CD4-positive, alpha-beta T cell treated with Interleukin-21 for 1 hour (primary cell): ENCODE data around the gene MAGEF1.

Experiments used
- DNase-seq: peaks from one replicate; pipeline ENCODE4 v3.0.0-alpha.2; 2020

MAGEF1 gene

GRCh38 chr3:184719709-184720108 is 7.8 kb upstream of the MAGEF1 start:
- DNase-seq = no peak

DNA sequence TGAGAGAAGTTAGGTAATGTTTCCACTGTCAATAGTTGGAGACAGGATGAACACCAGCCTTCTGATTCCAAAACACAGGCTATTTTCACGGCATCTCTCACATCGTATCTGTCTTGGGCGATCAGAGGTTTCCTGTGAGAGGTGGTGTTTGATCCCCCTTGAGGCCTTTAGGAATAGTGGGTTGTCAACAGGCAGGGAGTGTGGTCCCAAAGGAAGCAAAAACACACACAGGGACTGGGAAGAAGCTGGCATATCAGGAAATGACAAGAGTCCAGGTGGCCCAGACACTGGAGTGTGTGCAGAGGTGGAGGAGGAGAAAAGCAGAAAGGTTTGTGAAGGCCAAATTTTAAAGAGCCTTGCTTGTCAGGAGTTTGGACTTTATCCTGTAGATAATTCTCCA is 6.6 kb upstream of the MAGEF1 start:
- no peak for DNase-seq

DNA sequence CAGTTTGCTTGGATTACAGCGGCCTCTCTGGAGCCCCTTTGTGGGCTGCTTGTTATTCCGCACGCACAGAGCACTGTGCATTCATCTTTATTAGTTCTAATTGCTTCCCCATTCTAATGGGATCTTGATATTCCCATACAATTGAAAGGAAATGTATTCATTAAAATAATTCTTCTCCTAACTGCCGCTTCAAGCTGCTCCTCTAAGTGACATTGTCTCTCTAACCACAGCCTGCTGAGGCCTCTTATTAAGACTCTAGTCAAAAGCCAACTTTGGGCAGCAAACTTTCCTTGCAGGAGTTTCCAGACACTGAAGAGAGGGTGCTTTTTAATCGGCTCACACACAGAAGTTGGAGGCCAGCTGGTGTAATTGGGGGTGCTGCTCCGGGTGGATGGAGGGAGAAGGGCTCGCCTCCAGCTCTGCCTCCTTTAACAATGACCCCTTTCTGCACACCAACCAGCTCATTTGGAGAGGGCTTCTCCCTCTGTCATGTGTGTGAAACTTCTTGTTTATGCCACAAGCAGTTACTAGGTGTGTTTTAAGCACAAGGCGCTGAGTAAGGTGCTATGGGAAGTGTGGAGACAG is 5.6 kb upstream of the MAGEF1 start:
- no peak for DNase-seq

- DNase-seq = no peak
These were observed 4.9 kb upstream of the MAGEF1 start for GRCh38 chr3:184716622-184717398.

- no peak for DNase-seq
These were observed 4.2 kb upstream of the MAGEF1 start for GRCh38 chr3:184715943-184716621.

GRCh38 chr3:184713521-184713920 is 1.7 kb upstream of the MAGEF1 start:
- DNase-seq = no peak

- DNase-seq = no peak
These were observed 1.1 kb upstream of the MAGEF1 start for GRCh38 chr3:184713040-184713355.

- no peak for DNase-seq
These were observed 580 bp upstream of the MAGEF1 start for GRCh38 chr3:184712248-184713039.

DNA sequence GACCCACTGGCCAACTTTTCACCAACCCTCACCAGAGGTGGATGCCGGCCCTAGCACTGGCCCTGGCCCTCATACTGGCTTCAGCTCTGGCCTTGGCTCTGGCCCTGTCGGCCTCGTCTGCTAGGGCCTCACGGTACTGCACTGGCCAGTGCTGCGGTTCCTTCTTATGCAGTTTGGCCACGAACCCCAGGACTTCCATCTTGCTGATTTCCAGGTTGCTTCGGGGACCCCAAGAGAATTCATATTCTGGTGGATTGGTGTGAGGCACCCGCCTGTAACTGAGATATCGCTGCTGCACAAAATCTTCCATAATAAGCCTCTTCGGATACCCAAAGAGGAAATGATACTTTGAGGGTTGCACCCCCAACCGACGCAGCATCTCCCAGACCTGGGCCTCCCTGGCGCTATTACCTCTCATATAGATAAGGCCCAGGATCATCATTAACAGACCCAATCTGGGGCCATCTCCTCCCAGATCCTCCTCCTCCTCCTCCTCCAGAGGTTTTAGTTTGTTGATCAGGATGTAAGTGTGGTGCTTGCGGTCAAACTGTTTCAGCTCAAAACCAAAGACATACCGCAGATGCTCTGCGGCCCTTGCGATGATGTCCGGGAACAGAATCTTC is 883 bp downstream of the MAGEF1 start:
- peak; percentile 19 for DNase-seq

DNA sequence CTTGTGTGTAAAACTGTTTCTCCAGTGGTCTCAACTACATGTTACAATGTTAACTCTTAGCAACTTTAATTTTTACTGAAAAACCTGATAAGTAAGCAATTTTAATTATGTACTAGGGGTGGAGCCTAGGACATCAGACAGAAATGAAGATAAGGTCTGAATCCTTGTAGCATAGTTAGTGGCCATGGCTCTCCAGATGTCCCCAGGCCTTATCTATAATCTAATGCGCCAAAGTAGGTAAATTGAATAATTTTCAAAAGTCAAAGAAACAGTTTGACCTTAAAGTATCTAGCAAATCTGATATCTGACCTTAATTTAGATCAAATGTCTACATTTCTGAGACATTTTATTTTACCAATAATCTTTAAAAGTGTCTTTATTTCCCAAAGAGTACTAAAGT is 8.2 kb downstream of the MAGEF1 start:
- no peak for DNase-seq

DNA sequence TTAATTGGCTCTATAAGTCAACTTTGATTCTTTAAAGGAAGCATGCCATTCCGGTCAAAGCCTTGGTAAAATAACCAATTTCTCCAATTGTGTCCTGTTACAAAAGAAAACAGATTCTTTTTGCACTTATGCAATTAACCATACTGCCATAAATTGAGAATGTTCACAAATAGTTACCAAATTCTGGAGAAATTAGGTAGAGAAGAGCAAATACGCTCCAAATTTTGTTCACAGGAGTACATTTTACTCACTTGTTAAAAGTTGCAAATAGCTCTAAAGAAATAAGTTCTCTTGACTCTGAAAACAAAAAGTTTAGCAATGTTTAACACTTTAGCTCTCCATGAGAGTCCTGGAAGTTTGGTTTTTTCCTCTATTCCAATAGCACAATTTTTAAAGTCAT is 11.1 kb downstream of the MAGEF1 start:
- no peak for DNase-seq

DNA sequence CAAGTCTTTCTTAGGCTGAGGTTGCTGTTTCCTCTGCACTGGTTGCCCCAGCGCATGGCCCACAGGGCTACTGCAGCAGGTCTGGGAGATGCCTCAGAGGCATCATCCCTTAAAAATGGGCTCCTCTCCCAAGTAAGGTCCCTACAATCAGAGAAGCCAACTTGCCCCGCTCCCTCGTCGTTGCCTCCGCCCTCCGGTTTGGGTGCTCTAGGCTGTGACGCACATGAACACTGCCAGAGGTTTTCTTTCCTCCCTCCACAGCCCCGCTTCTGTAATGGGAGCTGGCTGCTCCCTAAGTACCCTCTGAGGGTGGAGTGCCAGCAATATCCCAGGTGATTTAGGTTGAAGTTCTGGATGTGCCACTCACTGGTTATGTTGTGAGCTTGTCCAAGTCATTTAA is 14.0 kb downstream of the MAGEF1 start:
- DNase-seq = no peak

GRCh38 chr3:184696697-184697096 is 15.2 kb downstream of the MAGEF1 start:
- no peak for DNase-seq

DNA sequence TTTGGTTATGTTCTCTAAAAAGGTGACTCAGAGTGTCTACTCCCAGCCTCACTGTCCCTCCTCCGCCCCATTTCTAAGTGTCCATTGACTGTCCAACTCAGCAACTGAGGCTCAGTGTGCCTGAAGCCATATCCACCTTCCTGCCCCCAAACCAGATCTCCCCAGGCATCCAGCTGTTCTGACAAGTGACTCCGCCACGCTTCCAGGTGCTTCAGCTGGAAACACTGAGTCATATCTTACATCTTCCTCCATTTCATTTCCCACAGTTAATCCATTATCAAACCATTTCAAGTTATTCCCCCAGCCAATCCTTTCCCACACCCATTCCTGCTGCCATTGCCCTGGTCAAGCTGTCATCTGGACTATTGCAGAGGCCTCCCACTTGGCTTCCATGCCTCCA is 17.1 kb downstream of the MAGEF1 start:
- DNase-seq = no peak

GRCh38 chr3:184694133-184694665 is 17.7 kb downstream of the MAGEF1 start:
- no peak for DNase-seq

DNA sequence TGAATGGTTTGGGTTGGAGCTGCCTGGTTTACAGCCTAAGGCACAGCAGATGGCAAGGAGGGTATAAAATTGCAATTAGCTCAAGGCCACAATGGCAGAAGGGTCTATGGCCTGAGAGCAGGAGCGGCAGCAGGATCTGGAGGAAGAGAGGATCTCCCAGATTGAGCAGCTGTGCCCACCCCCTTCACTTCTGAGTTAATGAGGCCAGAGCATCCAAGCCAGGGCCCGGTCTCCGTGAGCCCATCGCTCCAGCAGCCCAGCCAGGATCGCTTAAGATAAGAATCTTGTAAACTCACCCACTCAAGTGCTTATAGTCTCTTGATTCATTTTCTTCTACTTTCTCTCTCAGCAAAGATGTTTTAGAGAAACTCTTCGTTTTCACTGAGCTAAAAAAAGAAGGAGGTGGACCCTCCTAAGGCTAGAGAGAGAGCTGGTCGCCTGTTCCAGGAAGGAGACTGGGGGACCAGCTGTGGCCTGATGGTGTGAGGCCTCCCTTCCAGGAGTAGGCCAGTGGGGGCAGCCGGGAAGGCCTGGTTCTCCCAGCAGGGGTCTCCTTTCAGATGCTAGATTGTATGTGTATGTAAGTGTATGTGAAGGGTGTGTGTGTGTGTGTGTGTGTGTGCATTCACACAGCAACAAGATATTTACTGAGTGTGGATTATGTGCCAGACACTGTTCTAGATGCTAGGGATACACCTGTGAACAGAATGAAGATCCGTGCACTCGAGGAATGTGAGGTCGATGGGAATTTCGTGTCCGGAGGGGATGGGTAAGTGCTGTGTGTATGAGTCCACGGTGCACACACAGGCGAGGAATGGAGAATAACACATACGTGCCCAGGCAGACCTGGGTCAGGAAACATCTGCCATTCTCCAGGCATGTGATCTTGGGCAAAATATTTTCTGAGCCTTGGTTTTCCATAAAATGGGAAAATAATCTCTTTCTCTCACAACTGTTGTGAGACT is 18.6 kb downstream of the MAGEF1 start:
- DNase-seq = no peak

DNA sequence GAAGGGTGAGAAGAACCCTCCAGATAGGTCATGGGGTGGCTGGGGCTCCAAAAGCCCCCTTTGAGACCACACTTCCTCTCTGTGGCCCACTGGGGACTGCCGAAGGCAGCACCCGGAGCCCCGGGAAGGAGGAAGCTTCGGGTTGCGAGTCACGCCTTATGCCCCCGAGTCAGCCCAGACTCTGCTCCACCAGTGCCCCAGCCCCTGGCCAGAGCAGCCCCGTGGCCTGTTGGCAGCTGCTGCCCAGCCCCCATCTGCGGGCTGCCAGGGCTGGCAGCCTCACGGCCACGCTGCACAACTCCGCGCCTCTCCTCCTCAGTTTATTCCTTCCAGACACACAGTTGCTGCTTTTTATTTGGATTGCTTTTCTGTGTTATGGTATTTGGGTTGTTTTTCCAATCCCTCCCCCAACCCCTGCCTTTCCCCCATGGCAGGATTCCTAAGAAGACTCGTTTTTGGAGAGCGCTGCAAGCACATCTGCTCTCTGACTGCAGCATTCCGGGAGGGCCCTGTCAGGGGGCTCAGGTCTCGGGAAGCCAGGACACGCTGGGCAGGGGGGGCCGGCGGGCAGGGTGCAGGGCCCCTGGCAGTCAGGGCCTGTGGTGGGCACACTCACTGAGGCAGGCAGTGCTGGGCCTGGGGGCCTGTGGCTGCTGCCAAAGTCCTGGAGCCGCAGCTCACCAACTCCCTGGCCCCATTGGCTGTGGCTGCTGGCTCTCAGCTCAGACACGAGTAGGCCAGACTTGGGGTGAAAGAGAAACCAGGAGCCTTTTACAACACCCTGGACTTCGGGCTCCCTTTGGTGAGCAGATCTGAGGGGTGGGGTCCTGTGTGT is 20.2 kb downstream of the MAGEF1 start:
- DNase-seq = no peak

DNA sequence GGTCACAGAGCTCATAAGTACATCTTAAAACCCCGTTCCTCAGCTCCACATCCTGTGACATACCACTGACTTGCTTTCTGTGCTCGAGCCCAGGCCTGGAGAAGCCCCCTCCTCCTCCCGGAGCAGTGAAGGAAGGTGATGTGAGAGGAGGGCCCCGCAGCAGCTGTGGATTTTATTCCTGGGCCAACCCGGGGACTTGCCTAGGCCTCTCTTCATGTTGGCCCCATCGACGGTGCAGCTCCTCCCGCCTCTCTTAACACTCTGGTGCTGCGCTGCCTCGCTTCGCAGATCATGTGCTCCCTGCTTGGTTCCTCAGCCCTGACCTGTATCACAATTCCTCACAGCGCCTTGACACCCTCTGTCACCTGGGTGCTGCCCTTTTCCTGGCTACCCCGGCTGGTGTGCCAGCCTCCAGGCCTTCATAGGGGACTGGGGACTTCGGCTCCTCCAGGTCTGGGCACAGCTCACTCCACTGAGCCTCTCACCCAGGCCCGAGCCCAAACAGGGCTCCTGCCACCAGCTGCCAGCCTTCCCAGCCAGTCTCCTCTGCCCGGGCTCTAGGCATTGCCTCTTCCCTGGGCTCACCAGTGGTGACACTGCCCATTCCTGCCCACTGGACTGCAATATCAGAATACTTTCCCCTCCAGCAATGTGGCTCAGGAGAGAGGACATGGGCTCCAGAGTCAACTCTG is 21.5 kb downstream of the MAGEF1 start:
- no peak for DNase-seq

- no peak for DNase-seq
These were observed 23.0 kb downstream of the MAGEF1 start for GRCh38 chr3:184688882-184689271.

- DNase-seq = no peak
These were observed 23.5 kb downstream of the MAGEF1 start for GRCh38 chr3:184688251-184688881.
